ENCODE data around the gene COL15A1.

Gene COL15A1

DNA sequence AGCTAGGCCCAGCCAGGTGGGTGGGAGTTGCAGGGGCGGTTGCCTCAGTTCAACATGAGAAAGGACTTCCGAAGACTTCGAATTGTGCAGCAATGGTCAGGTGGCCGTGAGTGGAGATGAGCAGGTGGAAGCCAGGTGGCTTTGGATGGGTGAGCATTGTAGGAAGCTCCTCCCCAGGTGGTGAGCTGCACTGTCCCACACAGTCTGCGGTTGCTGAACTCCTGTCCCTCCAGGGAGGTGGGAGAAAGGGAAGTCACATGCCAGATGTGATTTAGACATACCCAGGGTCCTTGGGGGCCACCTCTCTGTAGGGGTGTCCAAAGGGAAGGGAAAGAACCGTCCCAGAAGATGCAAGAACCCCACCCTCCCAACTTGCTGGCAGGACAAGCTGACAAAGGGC lies 30.4 kb downstream of the COL15A1 start:
- DNase-seq: no peak

DNA sequence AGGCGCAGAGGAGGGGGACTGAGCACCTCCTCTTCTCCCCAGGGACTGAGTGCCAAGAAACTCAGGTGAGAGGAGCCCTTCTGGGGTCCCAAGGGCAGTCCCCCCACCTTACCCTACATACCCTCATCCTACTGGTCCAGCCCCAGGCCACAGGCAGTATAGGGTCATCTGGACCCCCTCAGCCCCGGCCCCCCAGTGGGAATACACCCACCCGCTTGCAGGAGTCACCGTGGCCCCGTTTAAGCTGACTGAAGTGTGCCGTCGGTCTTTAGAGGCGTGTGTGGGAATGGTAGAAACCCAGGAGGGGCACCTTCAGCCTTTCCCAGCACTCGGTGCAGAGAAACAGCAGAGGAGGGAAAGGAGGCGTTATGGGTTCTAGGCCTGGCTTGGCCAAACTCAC lies 30.8 kb downstream of the COL15A1 start:
- DNase-seq: no peak

DNA sequence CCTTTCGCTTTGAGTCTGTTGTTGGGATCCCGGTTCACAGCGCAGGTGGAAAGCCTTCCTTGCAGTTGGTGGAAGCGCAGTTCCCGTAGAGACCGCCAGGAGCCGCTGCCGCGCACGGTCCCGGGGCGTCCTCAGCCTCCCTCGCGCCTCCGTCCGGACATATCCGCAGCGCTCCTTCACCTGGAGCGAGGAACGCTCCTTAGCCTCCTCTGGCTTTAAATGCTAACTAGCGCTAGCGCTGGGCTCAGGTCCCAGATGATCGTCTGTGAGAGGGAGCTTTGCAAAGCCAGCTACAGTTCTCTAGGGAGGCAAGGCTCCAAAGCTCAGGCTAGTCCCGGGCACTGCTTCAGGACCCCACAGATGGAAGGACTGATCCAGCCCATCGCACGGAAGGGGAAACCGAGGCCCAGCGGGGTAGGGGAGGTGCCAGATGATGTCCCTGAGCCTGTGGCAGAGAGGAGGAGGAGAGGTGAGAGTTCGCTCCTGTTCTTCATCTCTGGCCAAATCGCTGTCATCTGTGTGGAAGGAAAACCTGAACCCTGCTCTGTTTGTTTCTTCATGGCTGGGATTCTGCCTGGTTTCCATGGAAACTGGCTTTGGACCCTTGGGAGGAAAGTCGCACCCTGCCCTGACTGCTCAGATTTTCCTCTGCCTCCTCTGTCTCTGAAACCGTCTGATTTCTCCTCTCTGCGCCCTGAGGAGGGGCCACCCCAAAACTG lies 31.4 kb downstream of the COL15A1 start:
- peak; percentile 64 for DNase-seq

DNA sequence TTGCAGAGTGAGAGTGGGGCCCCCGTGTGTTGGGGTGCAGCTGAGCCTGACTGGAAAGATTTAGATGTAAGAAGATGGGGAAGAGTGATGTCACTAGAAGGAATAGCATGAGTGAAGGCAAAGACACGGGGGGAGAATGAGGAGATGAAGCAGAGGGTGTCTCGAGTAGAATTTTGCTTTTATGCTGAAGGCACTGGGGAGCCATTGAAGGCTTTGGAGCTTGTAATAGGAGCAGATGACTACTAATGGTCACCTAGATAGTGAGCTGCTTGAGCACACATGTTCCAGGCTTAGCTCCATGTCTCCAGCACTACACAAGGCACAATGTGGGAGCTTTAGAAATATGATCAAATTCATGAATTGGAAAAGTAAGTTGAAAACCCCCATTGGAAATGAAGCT lies 32.1 kb downstream of the COL15A1 start:
- no peak for DNase-seq

DNA sequence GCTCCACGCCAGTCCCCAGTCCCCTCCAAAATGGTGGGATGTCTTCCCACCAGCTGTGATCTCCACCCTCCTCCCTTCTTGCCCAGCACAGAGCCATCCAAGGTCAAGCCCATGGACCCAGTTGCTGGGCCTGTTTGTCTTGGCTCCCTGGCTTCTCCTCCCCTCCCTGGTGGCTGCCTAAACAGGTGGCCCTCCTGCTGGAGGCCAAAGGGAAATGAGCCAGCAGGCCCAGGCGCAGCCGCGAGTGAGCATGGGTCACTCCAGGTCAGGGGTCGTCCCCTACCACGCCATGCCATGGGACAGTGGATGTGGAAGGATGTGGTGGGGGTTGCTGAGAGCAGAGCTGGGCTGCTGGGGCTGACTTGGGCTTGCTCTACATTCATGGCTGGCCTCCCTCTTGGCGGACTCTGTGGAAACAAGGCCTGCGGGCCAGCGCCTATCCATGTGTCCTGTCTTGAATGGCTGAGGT lies 33.6 kb downstream of the COL15A1 start:
- no peak for DNase-seq

DNA sequence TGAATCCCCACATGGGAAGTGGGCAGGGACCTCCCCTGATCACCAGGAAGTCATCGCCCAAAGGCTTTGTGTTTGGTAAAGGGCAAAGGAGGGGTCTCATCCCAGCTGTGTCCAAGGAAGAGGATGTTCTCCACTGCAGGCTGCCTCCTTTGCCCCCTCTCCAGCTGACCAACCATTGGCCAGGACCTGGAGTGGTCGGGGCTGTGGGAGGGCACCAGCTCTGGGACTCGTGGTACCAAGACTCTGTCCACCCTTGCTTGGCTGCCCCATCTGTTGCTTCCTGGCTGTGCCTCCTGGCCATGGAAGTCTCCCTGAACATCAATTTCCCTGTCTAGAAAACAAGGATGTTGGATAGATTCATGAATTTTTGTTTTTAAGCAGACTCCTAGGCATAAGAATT lies 34.1 kb downstream of the COL15A1 start:
- no peak for DNase-seq

DNA sequence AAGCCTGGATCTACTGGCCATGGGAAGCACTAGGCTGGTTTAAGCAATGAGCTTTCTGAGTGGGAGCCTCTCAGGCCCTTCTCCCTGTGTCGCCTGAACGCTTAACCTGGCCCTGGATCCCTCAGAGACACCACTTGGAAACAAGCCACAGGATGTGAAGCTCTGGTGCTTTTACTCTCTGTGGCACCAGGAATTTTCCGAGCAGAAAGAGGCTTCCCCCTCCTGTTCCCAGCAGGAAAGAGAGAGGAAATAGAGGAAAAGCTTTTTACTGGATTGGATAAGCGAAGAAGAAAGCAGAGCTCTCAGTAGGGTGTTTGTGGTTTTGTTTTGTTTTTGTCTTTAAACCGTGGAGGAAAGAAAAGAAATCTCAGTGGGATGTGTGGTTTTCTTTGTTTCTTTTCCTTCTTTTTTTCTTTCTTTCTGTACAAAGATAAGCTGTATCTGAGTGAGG lies 34.5 kb downstream of the COL15A1 start:
- DNase-seq: no peak

DNA sequence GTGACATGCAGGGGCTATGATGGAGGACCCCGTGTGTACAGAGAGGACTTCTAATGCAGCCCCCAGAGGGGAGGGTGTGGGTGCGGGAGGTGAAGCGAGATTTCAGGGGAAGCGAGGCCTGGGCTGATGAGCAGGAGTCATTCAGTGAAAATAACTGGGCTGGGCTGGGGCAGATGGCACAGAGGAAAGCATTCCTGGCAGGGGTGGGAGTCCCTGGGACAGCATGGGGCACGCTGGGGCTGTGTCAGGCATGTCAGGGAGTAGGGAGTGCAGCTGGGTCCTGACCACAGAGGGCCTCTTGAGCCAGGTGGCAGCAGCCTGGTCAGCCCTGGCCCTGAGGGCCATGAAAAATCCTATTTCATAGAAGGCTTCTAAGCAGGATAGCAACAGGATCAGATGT lies 36.6 kb downstream of the COL15A1 start:
- no peak for DNase-seq

DNA sequence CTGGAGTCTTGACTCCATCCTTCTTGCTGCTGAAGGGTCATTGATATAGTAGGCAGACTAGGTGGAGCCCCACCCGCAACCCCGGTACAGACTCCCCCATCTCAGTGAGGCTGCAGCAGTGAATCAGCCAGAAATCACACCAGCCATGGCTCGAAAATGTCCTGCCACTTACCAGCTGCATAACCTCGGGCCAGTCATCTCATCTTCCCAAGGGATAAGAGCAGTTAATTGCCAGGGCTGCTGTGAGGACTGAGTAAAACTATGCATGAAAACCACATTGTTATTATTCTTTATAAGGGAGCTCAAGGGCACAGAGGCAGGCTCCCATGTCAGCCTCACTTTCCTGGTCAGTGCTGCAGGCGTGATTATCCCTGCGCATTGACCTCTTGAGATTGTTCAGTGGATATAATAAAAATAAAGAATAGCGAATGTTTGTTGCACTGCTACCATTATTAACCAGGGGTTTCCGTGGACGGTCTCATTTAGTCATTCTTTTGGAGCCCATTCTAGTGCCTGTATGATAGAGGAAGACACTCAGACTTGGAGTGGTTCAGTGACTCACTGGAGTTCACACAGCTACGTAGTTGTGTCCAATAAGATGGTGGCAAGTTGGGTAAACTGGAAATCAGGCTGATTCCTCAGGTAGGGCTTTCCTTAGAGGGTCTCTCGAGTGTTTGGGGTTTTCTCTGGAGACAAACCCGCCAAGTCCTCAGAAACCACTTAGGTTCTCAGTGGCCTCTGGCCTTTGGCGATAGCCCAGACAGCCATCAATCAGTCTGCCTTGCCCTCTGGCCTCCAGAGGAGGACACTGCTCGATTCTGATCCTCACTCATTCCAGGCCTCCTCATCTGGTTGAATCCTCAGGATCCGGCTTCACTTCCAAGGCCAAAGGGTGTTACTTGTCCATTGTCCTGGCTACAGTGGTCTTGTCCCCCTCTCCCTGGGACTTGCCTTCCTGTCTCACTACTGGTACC lies 39.9 kb downstream of the COL15A1 start:
- DNase-seq: no peak

DNA sequence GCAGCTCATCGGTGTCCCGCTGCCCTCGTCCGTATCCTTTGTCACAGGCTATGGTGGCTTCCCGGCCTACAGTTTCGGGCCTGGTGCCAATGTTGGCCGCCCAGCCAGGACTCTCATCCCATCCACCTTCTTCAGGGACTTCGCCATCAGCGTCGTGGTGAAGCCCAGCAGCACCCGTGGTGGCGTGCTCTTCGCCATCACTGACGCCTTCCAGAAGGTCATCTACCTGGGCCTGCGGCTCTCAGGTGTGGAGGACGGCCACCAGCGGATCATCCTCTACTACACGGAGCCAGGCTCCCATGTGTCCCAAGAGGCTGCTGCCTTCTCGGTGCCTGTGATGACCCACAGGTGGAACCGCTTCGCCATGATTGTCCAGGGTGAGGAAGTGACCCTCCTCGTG lies 41.9 kb downstream of the COL15A1 start:
- no peak for DNase-seq

DNA sequence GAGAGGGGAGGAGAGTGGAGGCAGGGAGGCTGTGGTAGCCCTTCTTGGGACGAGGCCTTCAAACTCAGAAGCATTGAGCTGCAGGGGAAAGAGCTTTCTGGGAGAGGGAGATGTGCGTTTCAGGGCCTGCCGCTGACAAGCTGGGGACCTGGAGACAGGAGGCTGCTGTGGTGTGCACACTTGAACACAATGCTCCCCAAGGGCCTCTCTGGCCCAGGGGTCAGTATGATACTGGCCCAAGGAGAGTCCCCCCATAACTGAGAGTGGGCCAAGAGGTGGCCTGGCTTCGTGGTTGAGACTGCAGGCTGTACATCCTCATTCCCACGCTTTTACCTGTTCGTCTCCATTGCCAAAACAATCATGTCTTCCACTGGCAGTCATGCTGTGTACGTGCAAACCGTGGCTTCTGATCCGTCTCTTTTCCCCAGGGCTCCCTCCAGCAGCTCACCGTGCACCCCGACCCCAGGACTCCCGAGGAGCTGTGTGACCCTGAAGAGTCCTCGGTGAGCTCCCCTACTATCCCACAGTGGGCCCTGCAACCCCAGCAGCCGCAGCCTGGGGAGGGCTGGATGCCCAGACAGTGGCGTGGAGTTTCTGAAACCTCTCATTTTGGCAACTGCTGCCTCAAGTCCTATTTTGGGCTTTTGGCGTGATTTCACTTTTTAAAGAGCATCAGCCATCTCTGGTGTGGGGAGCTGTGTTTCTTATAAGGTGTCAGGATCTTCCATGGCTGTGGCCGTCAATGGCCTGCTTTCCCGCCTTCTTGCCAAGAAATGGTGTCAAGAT lies 43.4 kb downstream of the COL15A1 start:
- DNase-seq: no peak

DNA sequence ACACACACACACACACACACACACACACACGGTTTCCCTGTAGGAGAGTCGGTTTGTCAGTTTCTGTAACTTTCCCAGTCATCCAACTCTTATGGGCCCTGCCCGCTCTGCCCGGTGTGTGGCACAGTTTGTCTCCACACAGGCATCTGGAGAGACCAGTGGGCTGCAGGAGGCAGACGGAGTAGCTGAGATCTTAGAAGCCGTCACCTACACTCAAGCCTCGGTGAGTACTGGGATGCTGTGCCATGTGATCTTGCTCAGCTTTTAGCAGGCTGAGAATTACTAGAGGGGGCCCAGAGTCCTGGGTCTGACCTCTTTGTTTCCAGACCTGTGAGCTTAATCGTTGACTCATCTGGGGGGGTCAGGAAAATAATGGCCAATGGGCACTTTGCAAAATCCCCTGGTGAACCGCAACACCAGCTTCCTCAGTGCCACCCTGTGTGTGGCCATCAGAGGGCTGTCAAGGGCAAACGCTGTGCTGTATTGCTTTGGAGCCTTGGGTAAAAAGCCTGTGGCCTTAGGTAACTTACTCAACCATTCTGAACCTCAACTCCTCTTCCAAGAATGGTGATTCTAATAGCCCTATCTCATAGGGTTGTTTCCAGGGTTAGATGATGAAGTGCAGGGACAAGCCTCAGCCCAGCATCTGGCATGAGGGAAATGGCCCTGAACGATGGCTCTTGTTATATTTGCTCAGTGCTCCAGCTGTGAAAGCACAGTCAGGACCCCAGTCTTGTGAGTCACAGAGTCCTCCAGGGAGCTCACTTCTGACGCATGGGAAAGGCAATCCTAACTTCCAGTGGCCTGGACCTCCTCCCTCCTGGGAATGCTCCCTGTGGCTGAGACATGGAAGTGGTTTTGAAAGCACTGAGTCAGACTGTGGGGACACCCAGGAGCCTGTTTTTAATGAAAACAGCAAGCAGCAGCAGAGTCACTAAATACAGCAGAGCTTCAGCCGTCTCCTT lies 45.6 kb downstream of the COL15A1 start:
- DNase-seq: no peak

DNA sequence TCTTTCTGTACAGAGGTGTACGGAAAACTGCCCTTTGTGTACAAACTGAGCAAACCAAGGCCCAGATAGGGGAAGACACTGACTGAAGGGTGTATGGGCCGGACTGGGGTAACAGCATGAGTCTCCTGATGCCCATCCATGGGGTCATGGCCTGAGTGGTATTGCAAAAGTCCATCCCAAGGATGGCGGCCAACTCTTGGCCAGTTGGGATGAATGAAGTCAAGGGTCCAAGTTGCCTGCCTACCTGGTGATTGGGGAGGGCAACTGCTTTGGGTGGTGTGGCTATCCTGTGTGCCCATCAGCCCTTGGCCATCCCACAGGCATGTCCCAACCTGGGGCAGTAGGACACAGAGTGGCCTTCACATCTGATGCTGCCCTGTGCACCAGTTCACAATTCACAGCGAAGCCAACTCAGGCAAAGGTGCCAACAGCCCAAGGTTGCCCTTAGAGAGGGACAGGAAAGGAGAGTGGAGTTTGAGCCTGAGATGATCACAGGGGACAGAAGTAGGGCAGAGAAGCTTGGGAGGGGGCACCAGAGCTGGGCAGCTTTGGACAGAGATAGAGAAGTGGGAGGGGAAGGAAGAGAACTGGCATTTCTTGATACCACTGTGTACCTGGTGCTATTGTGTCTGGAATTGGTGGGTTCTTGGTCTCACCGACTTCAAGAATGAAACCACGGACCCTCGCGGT lies 46.6 kb downstream of the COL15A1 start:
- no peak for DNase-seq

DNA sequence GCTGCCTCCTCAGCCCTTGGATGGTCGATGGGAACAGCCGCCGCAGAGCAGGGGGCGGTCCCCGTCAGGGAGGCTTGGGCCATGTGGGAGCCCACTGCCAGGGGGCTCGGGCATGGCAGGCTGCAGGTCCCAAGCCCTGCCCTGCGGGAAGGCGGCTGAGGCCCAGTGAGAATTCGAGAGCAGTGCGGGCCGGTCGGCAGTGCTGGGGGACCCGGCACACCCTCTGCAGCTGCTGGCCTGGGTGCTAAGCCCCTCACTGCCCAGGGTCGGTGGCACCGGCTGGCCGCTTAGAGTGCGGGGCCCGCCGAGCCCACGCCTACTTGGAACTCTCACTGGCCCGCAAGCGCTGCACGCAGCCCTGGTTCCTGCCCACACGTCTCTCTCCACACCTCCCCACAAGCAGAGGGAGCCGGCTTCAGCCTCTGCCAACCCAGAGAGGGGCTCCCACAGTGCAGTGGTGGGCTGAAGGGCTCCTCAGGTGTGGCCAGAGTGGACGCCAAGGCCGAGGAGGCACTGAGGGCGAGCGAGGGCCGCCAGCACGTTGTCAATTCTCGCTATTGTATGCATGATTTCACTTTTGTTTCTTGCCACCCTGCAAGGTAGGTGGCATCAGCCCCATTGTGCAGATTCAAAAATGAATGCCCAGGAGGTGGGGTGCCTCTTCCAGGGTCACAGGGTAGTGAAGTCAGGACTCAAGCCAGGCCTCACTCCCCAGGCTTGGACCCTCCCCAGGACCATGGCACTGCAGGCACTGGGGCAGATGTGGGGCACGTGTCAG lies 48.6 kb downstream of the COL15A1 start:
- no peak for DNase-seq

DNA sequence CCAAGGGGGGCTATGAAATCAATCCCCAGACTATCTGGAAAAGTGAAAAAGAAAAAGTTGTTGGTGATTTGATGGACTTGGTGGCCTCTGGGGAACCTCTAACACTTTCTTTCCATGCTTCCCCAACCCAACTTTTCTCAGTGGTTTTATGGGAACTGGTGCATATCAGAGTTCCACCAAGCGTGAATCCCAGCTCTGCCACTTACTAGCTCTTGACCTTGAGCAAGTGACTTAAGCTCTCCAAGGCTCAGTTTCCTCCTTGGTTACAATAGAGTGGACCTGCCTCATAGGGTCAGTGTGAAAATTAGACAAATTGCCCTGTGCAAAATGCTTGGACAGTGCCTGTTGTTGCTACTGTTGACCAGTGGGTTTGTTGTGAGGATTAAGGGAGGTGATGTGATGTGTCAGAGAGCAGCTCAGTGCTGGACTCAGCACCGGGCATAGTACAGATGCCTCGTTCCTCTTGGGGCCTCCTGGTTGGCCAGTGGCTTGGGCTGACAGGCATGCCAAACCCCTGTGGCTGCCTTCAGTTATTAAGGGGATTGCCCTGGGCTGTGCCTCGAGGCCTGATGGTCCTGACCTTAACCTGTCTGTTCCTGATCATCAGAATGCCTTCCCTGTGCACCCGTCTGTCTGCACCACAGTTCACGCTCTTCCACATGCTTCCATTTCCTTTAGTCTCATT lies 49.3 kb downstream of the COL15A1 start:
- DNase-seq: no peak

DNA sequence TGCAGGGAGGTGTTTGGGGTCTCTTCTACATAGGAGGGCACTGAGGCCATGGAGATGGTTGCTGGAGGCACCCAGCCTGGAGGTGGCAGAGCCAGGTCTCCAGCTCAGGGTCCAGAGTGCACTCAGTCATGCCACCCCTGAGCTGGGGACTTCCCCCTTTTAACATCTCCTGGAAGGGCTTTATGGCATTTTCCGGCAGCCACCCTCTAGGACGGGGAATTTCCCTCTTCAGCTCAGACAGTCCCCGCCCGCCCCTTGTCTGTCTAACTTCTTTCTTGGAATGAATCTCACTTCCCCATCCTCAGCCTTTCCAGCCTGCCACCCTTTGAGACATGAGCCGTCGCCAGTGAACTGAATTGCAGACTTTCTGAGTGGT lies 49.9 kb downstream of the COL15A1 start:
- DNase-seq: no peak

DNA sequence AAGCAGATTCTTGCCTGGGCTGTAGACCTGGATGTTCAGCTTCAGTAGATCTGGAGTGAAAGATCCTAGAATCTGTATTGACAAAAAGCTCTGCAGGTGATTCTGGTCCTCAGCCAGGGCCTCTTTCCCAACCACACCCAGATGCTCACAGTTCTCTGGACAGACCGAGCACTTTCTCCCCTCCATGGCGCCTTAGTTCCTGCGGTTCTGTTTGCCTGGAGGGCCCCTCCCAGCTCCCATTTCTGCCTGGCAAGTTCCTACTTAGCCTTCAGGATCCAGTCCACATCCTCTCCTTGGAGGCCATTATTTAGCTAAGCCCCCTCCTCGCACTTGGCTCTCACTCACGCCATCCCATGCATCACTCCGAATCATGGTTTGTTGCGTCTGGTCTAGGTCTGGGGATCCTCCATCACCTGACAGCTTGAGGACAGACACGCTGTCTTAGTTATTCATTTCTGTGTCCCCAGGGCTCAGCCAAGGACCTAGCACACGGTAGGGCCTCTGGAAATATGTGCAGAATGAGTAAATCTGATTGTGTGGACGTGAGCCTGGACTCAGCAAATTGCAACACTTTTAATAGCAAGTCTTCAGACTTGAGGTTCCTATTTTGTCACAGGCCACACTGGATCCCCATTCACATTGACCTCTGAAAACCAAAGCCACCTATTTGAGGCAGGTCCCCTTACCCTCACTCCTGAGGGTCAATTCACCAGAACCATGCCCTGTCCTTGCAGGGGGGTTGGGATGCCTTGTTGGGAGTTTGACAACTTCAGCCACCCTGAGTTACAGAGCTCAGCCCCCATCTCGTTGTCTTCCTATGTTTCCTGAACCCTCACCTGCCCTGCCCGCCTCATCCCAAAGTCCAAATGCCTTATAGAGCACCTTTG lies 50.7 kb downstream of the COL15A1 start:
- no peak for DNase-seq

DNA sequence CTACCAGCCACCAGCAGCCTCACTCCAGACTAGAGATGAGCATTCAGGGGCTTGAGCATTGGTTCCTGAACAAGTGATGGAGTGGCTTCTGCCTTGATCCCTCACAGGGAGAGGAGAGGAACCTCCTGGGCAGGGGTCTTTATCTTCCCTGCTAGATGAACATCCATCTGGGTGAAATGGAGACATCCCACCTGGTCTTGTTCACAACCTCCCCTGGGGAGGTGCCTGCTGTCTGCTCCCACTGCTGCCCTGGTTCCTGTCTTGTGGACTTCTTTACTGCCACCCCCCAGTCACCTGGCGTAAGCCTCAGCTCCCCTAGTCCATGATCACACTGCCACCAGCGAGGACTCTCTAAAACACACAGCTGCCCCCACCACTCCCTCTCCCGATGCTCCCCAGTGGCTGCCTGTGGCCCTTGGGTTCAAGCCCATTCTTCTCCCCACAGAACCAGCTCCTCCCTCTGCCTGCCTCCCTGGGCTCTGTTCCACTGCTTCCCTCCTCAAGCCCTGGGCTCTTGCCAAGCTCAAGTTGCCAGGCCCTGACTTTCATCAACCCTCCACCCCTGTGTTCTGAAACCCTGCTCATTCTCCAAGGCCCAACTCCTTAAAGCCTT lies 51.5 kb downstream of the COL15A1 start:
- DNase-seq: no peak
